Thymus (tissue), 11 donors: Measurements from ENCODE around the gene OSBPL2. TPM values are rescaled to one million over a fixed set of nuclear protein-coding genes. Genes with fewer than 3 reads are reported as not detected.

ENCODE experiments used
- DNase-seq, 9 donors: peaks; one replicate each; pipeline ENCODE4 v3.0.0-alpha.2; 2013; ENCODE audit warnings: low spot score in 9 of 9, low read depth in 6 of 9, missing footprints in 1 of 9
- H3K27ac ChIP-seq, 2 donors: one replicate each; pipeline ENCODE4 v1.5.1; 2013; ENCODE audit warnings: control low read depth in 1 of 2, low read depth in 1 of 2, low read length in 1 of 2, mild to moderate bottlenecking in 1 of 2, moderate library complexity in 1 of 2
- H3K27me3 ChIP-seq, 2 donors: one replicate each; pipeline ENCODE4 v1.5.1; 2013; ENCODE audit warnings: low read length in 1 of 2; ENCODE audit not compliant: control insufficient read depth in 2 of 2, insufficient read depth in 1 of 2
- H3K36me3 ChIP-seq, 2 donors: one replicate each; pipeline ENCODE4 v1.5.1; 2013; ENCODE audit warnings: low read length in 1 of 2, mild to moderate bottlenecking in 1 of 2, moderate library complexity in 1 of 2; ENCODE audit not compliant: control insufficient read depth in 2 of 2, insufficient read depth in 2 of 2
- H3K4me1 ChIP-seq, 2 donors: one replicate each; pipeline ENCODE4 v1.5.1; 2013; ENCODE audit warnings: low read length in 2 of 2; ENCODE audit not compliant: control insufficient read depth in 2 of 2, insufficient read depth in 2 of 2
- H3K4me3 ChIP-seq, 2 donors: one replicate each; pipeline ENCODE4 v1.5.1; 2013; ENCODE audit warnings: low read length in 2 of 2, control low read depth in 1 of 2, mild to moderate bottlenecking in 1 of 2
- H3K9me3 ChIP-seq, 2 donors: one replicate each; pipeline ENCODE4 v1.5.1; 2013; ENCODE audit warnings: low read length in 1 of 2, mild to moderate bottlenecking in 1 of 2; ENCODE audit not compliant: control insufficient read depth in 2 of 2, insufficient read depth in 1 of 2
- WGBS: extraction: QIAGEN DNeasy Blood & Tissue Kit; methylation state at CpG from one replicate; pipeline ENCODE4 v1.1.7; 2013; 5-methylcytosine and 5-hydroxymethylcytosine counted together
- polyA plus RNA-seq: library from polyadenylated mRNA; stranded (reverse); fragments of 200-250 nt; gene quantifications from one replicate; pipeline ENCODE4 v1.2.3, GENCODE V29; 2013
- total RNA-seq: library from RNA; stranded (reverse); fragments of 120-200 nt; gene quantifications from one replicate; pipeline ENCODE4 v1.2.4, GENCODE V29; 2013
- donor health status: healthy.

Gene OSBPL2
- total and polyA plus RNA-seq, 2 donors: 17.4 to 27.4 TPM

- H3K4me3 ChIP-seq: no peak overlapping the region
- WGBS: 93% methylated on average over 10 of the region's 10 CpGs
- no peaks in the 10 kb centered on the region for H3K4me1 ChIP-seq
- no peak for DNase-seq
- H3K27ac ChIP-seq: no peak overlapping the region
- peaks cover 30 to 52% of the 10 kb centered on the region in 2 donors for H3K36me3 ChIP-seq
- H3K27me3 ChIP-seq: no peaks in the 10 kb centered on the region
- H3K9me3 ChIP-seq: peaks cover 0 to 3% of the 10 kb centered on the region in 2 donors
Observed at GRCh38 chr20:62267543-62267942, 29.2 kb downstream of the OSBPL2 start.

GRCh38 chr20:62268228-62268900 lies 30.0 kb downstream of the OSBPL2 start:
- Histone ChIP-seq H3K36me3 (peaks cover 27 to 51% of the 10 kb centered on the region in 2 donors), H3K27me3 (no peaks in the 10 kb centered on the region), H3K4me3 (no peak overlapping the region), H3K27ac (no peak overlapping the region), H3K9me3 (peaks cover 0 to 3% of the 10 kb centered on the region in 2 donors), H3K4me1 (no peaks in the 10 kb centered on the region)
- DNase-seq: no peak
- WGBS: 85% methylated on average over 7 of the region's 7 CpGs

- DNase-seq: no peak
- Histone ChIP-seq H3K36me3 (peaks cover 25 to 52% of the 10 kb centered on the region in 2 donors), H3K4me1 (no peaks in the 10 kb centered on the region), H3K9me3 (peaks cover 0 to 3% of the 10 kb centered on the region in 2 donors), H3K27ac (no peak overlapping the region), H3K4me3 (no peak overlapping the region), H3K27me3 (no peaks in the 10 kb centered on the region)
- 96% methylated on average over 14 of the region's 14 CpGs for WGBS
Observed at GRCh38 chr20:62269378-62269777, 31.1 kb downstream of the OSBPL2 start.

GRCh38 chr20:62269871-62270270 lies 31.6 kb downstream of the OSBPL2 start:
- no peak overlapping the region for H3K4me3 ChIP-seq
- no peaks in the 10 kb centered on the region for H3K27me3 ChIP-seq
- no peaks in the 10 kb centered on the region for H3K9me3 ChIP-seq
- DNase-seq: no peak
- no peak overlapping the region for H3K27ac ChIP-seq
- WGBS: 97% methylated on average over 17 of the region's 17 CpGs
- no peaks in the 10 kb centered on the region for H3K4me1 ChIP-seq
- H3K36me3 ChIP-seq: peaks cover 22 to 48% of the 10 kb centered on the region in 2 donors

- Histone ChIP-seq H3K27me3 (no peaks in the 10 kb centered on the region), H3K4me1 (no peaks in the 10 kb centered on the region), H3K4me3 (no peak overlapping the region), H3K9me3 (no peaks in the 10 kb centered on the region), H3K36me3 (peaks cover 19 to 43% of the 10 kb centered on the region in 2 donors), H3K27ac (no peak overlapping the region)
- DNase-seq: no peak
- 98% methylated on average over 10 of the region's 10 CpGs for WGBS
Observed at GRCh38 chr20:62272200-62272599, 33.9 kb downstream of the OSBPL2 start.

- WGBS: 97% methylated on average over 18 of the region's 18 CpGs
- H3K4me3 ChIP-seq: no peak overlapping the region
- H3K4me1 ChIP-seq: no peaks in the 10 kb centered on the region
- H3K36me3 ChIP-seq: peaks cover 19 to 39% of the 10 kb centered on the region in 2 donors
- no peak for DNase-seq
- no peak overlapping the region for H3K27ac ChIP-seq
- H3K27me3 ChIP-seq: no peaks in the 10 kb centered on the region
- H3K9me3 ChIP-seq: no peaks in the 10 kb centered on the region
Observed at GRCh38 chr20:62273416-62273815, 35.1 kb downstream of the OSBPL2 start.

- no peak for DNase-seq
- peaks cover 23 to 47% of the 10 kb centered on the region in 2 donors for H3K36me3 ChIP-seq
- no peaks in the 10 kb centered on the region for H3K9me3 ChIP-seq
- no peaks in the 10 kb centered on the region for H3K27me3 ChIP-seq
- H3K27ac ChIP-seq: no peak overlapping the region
- no peak overlapping the region for H3K4me3 ChIP-seq
- no peaks in the 10 kb centered on the region for H3K4me1 ChIP-seq
- 93% methylated on average over 13 of the region's 13 CpGs for WGBS
Observed at GRCh38 chr20:62274332-62274950, 36.1 kb downstream of the OSBPL2 start.

GRCh38 chr20:62275219-62275618 lies 36.9 kb downstream of the OSBPL2 start:
- no peak overlapping the region for H3K27ac ChIP-seq
- no peaks in the 10 kb centered on the region for H3K27me3 ChIP-seq
- H3K4me1 ChIP-seq: no peaks in the 10 kb centered on the region
- no peaks in the 10 kb centered on the region for H3K9me3 ChIP-seq
- H3K4me3 ChIP-seq: no peak overlapping the region
- H3K36me3 ChIP-seq: peaks cover 30 to 51% of the 10 kb centered on the region in 2 donors
- no peak for DNase-seq
- WGBS: 94% methylated on average over 10 of the region's 10 CpGs

GRCh38 chr20:62276439-62276838 lies 38.1 kb downstream of the OSBPL2 start:
- WGBS: 90% methylated on average over 6 of the region's 6 CpGs
- Histone ChIP-seq H3K27ac (no peak overlapping the region), H3K4me3 (no peak overlapping the region), H3K9me3 (no peaks in the 10 kb centered on the region), H3K36me3 (peaks cover 40 to 62% of the 10 kb centered on the region in 2 donors), H3K27me3 (no peaks in the 10 kb centered on the region), H3K4me1 (no peaks in the 10 kb centered on the region)
- DNase-seq: no peak
